Glomerular endothelial cell (primary cell): Measurements from ENCODE around the gene TUFT1. TPM values are rescaled to one million over a fixed set of nuclear protein-coding genes. Genes with fewer than 3 reads are reported as not detected.

Experiments
- DNase-seq: peaks from one replicate; pipeline ENCODE4 v3.0.0-alpha.2; 2011; ENCODE audit warnings: low read depth, low spot score; ENCODE audit errors: extremely low read depth
- total RNA-seq: library from RNA; depleted of rRNA; stranded (reverse); fragments of >200 nt; gene quantifications from 2 replicates; pipeline ENCODE4 v1.2.3, GENCODE V29; 2015

TUFT1 gene
- total RNA-seq, result 5.1 and 6.8 TPM in 2 replicates

- DNase-seq, result no peak
Measured at GRCh38 chr1:151540021-151540981, at the start of gene TUFT1. Gene TUFT1 (plus strand): TSS chr1:151540309. CDS start chr1:151540367, 58 bp downstream.

GRCh38 chr1:151491641-151492040 lies 48.5 kb upstream of the TUFT1 start:
- no peak for DNase-seq

- DNase-seq, result no peak
Measured at GRCh38 chr1:151492120-151492519, 48.0 kb upstream of the TUFT1 start.

GRCh38 chr1:151493042-151493441 lies 47.1 kb upstream of the TUFT1 start:
- no peak for DNase-seq

GRCh38 chr1:151494741-151495281 lies 45.3 kb upstream of the TUFT1 start:
- DNase-seq, result peak; percentile 39

GRCh38 chr1:151495316-151495715 lies 44.8 kb upstream of the TUFT1 start:
- DNase-seq, result no peak

GRCh38 chr1:151499365-151499764 lies 40.7 kb upstream of the TUFT1 start:
- DNase-seq, result no peak

- no peak for DNase-seq
Measured at GRCh38 chr1:151499930-151500329, 40.2 kb upstream of the TUFT1 start.

- DNase-seq, result no peak
Measured at GRCh38 chr1:151501474-151501873, 38.6 kb upstream of the TUFT1 start.

- DNase-seq, result no peak
Measured at GRCh38 chr1:151502035-151502700, 37.9 kb upstream of the TUFT1 start.

GRCh38 chr1:151502859-151503780 lies 37.0 kb upstream of the TUFT1 start:
- no peak for DNase-seq

GRCh38 chr1:151504252-151504651 lies 35.9 kb upstream of the TUFT1 start:
- DNase-seq, result no peak

GRCh38 chr1:151504759-151505158 lies 35.4 kb upstream of the TUFT1 start:
- no peak for DNase-seq

- DNase-seq, result no peak
Measured at GRCh38 chr1:151508833-151509232, 31.3 kb upstream of the TUFT1 start.

GRCh38 chr1:151509350-151510019 lies 30.6 kb upstream of the TUFT1 start:
- DNase-seq, result no peak

GRCh38 chr1:151510020-151510405 lies 30.1 kb upstream of the TUFT1 start:
- no peak for DNase-seq

GRCh38 chr1:151510614-151510956 lies 29.5 kb upstream of the TUFT1 start:
- no peak for DNase-seq

GRCh38 chr1:151510957-151511635 lies 29.0 kb upstream of the TUFT1 start, which contains the start of gene CGN:
Gene CGN (plus strand): TSS chr1:151511387. CDS start chr1:151518520, 7,133 bp downstream.
- DNase-seq, result no peak

GRCh38 chr1:151511636-151512215 lies 28.4 kb upstream of the TUFT1 start:
- no peak for DNase-seq
